GM21526 (cell line): ENCODE data around the gene PLEKHG5.

Experiments used
- ATAC-seq: cut with Tn5 transposase; IDR thresholded peaks from one replicate; pipeline ENCODE4 v1.9.1; 2021; ENCODE audit warnings: moderate library complexity; ENCODE audit not compliant: unreplicated experiment, low FRiP score

The PLEKHG5 gene

GRCh38 chr1:6511561-6512244 is 20.2 kb upstream of the PLEKHG5 start:
- ATAC-seq: no peak

GRCh38 chr1:6511056-6511455 is 19.6 kb upstream of the PLEKHG5 start:
- no peak for ATAC-seq

GRCh38 chr1:6510493-6510892 is 19.0 kb upstream of the PLEKHG5 start:
- ATAC-seq: no peak

GRCh38 chr1:6509919-6510291 is 18.4 kb upstream of the PLEKHG5 start:
- ATAC-seq: no peak

- no peak for ATAC-seq
These were observed 17.9 kb upstream of the PLEKHG5 start for GRCh38 chr1:6509220-6509918.

GRCh38 chr1:6508816-6509189 is 17.3 kb upstream of the PLEKHG5 start:
- no peak for ATAC-seq

- no peak for ATAC-seq
These were observed 16.8 kb upstream of the PLEKHG5 start for GRCh38 chr1:6508154-6508815.

- ATAC-seq: no peak
These were observed 16.0 kb upstream of the PLEKHG5 start for GRCh38 chr1:6507461-6507911.

- no peak for ATAC-seq
These were observed 15.6 kb upstream of the PLEKHG5 start for GRCh38 chr1:6507037-6507428.

GRCh38 chr1:6506210-6507036 is 15.0 kb upstream of the PLEKHG5 start:
- ATAC-seq: no peak

- ATAC-seq: no peak
These were observed 14.1 kb upstream of the PLEKHG5 start for GRCh38 chr1:6505367-6506209.

GRCh38 chr1:6504887-6505286 is 13.4 kb upstream of the PLEKHG5 start:
- ATAC-seq: no peak

- no peak for ATAC-seq
These were observed 12.6 kb upstream of the PLEKHG5 start for GRCh38 chr1:6503884-6504602.

- ATAC-seq: no peak
These were observed 10.8 kb upstream of the PLEKHG5 start for GRCh38 chr1:6502000-6502891.

GRCh38 chr1:6501279-6501813 is 9.9 kb upstream of the PLEKHG5 start:
- ATAC-seq: no peak

GRCh38 chr1:6500544-6501278 is 9.2 kb upstream of the PLEKHG5 start:
- ATAC-seq: no peak

- no peak for ATAC-seq
These were observed 7.8 kb upstream of the PLEKHG5 start for GRCh38 chr1:6499296-6499695.
